Renal cortex interstitium (tissue), 11 donors: ENCODE data around the gene ANKIB1. TPM values are rescaled to one million over a fixed set of nuclear protein-coding genes. Genes with fewer than 3 reads are reported as not detected.

ENCODE experiments used
- DNase-seq, 11 donors: peaks; one replicate each; pipeline ENCODE4 v3.0.0-alpha.2; 2013; ENCODE audit warnings: low read depth in 9 of 11, low spot score in 4 of 11; ENCODE audit errors: extremely low read depth in 1 of 11
- polyA plus RNA-seq, 3 donors: library from polyadenylated mRNA; unstranded; fragments of 120-200 nt; gene quantifications; one replicate each; pipeline ENCODE4 v1.2.1, GENCODE V29; 2013; ENCODE audit not compliant: insufficient read length in 3 of 3

Gene ANKIB1
- polyA plus RNA-seq, 3 donors: 43.9 to 55.5 (median 46.1) TPM

- no peak for DNase-seq
Observed at GRCh38 chr7:92259062-92259461, 13.3 kb downstream of the ANKIB1 start.

- no peak for DNase-seq
Observed at GRCh38 chr7:92259610-92260247, 14.0 kb downstream of the ANKIB1 start.

GRCh38 chr7:92260248-92260781, 14.5 kb downstream of the ANKIB1 start:
- DNase-seq: no peak

GRCh38 chr7:92266415-92267241, 20.9 kb downstream of the ANKIB1 start:
- no peak for DNase-seq

GRCh38 chr7:92268921-92269320, 23.1 kb downstream of the ANKIB1 start:
- DNase-seq: no peak

- no peak for DNase-seq
Observed at GRCh38 chr7:92275327-92275726, 29.6 kb downstream of the ANKIB1 start.

- DNase-seq: no peak
Observed at GRCh38 chr7:92276460-92276864, 30.7 kb downstream of the ANKIB1 start.

- no peak for DNase-seq
Observed at GRCh38 chr7:92279396-92280031, 33.7 kb downstream of the ANKIB1 start.

GRCh38 chr7:92281031-92281430, 35.3 kb downstream of the ANKIB1 start:
- no peak for DNase-seq

- DNase-seq: no peak
Observed at GRCh38 chr7:92282221-92282814, 36.5 kb downstream of the ANKIB1 start.

- DNase-seq: no peak
Observed at GRCh38 chr7:92282930-92283329, 37.2 kb downstream of the ANKIB1 start.

GRCh38 chr7:92289321-92289720, 43.5 kb downstream of the ANKIB1 start:
- DNase-seq: no peak

- no peak for DNase-seq
Observed at GRCh38 chr7:92292981-92293380, 47.2 kb downstream of the ANKIB1 start.

GRCh38 chr7:92293896-92294590, 48.3 kb downstream of the ANKIB1 start:
- DNase-seq: no peak

GRCh38 chr7:92295391-92295790, 49.6 kb downstream of the ANKIB1 start:
- DNase-seq: no peak

- DNase-seq: no peak
Observed at GRCh38 chr7:92296235-92296634, 50.5 kb downstream of the ANKIB1 start.

- DNase-seq: no peak
Observed at GRCh38 chr7:92296880-92297445, 51.2 kb downstream of the ANKIB1 start.

GRCh38 chr7:92297736-92298135, 52.0 kb downstream of the ANKIB1 start:
- peak in 2 of 11 donors; percentile 9 to 10 for DNase-seq

GRCh38 chr7:92303761-92304160, 58.0 kb downstream of the ANKIB1 start:
- peak in 3 of 11 donors; percentile 13 to 31 (median 13) for DNase-seq
